SK-N-SH (cell line): Measurements from ENCODE around the gene RELT.

Source experiments
- EZH2phosphoT487 ChIP-seq: fragments of 200-600 bp; sonication (generic); IDR thresholded peaks from 2 replicates; pipeline ENCODE4 v1.6.1; 2017; ENCODE audit warnings: low read depth, mixed run types, mild to moderate bottlenecking, antibody characterized with exemption, moderate library complexity, borderline replicate concordance
- POLR2AphosphoS5 ChIP-seq: IDR thresholded peaks from 2 replicates; pipeline ENCODE4 v1.6.1; 2012; ENCODE audit warnings: low read depth, low read length
- SMC3 ChIP-seq: IDR thresholded peaks from 2 replicates; pipeline ENCODE4 v1.6.1; 2012; ENCODE audit warnings: low read depth, low read length, improper control_type of control experiment
- TAF1 ChIP-seq: IDR thresholded peaks from 2 replicates; pipeline ENCODE4 v1.6.1; 2012; ENCODE audit warnings: low read depth, mild to moderate bottlenecking, low read length, moderate library complexity, borderline replicate concordance
- YY1 ChIP-seq: IDR thresholded peaks from 2 replicates; pipeline ENCODE4 v1.4.0; 2012; ENCODE audit warnings: low read depth, mild to moderate bottlenecking
- TF ChIP-seq, protein P1 (sequence below): fragments of 200-600 bp; sonication (generic); IDR thresholded peaks from 2 replicates; pipeline ENCODE4 v1.6.1; 2017; ENCODE audit warnings: antibody characterized with exemption, mild to moderate bottlenecking, moderate library complexity
- TF ChIP-seq, protein P2 (sequence below): fragments of 150-350 bp; IDR thresholded peaks from 2 replicates; pipeline ENCODE4 v1.6.1; 2017; ENCODE audit warnings: antibody characterized with exemption, low read length, low read depth, borderline replicate concordance

DNA sequence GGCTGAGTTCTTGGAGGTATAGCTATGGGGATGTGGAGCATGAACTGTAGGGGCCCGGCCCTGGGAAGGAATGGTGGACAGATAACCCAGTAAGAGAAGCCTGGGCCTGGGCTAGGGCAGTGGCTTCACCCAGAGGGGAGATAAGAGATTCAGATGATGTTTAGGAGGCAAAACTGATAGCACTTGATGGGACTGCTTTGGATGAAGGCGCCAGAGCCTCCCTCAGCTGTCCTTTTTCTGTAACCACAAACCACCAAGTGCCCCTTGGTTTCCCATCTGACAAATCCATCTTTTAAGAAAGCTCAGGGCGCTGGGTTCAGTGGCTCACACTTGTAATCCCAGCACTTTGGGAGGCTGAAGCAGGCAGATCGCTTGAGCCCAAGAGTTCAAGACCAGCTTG is 23.4 kb downstream of the RELT start:
- TF ChIP-seq, protein P1, sequence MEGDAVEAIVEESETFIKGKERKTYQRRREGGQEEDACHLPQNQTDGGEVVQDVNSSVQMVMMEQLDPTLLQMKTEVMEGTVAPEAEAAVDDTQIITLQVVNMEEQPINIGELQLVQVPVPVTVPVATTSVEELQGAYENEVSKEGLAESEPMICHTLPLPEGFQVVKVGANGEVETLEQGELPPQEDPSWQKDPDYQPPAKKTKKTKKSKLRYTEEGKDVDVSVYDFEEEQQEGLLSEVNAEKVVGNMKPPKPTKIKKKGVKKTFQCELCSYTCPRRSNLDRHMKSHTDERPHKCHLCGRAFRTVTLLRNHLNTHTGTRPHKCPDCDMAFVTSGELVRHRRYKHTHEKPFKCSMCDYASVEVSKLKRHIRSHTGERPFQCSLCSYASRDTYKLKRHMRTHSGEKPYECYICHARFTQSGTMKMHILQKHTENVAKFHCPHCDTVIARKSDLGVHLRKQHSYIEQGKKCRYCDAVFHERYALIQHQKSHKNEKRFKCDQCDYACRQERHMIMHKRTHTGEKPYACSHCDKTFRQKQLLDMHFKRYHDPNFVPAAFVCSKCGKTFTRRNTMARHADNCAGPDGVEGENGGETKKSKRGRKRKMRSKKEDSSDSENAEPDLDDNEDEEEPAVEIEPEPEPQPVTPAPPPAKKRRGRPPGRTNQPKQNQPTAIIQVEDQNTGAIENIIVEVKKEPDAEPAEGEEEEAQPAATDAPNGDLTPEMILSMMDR: no peak
- TF ChIP-seq SMC3 (no peak), TAF1 (no peak), POLR2AphosphoS5 (no peak), EZH2phosphoT487 (no peak), YY1 (no peak)
- TF ChIP-seq, protein P2, sequence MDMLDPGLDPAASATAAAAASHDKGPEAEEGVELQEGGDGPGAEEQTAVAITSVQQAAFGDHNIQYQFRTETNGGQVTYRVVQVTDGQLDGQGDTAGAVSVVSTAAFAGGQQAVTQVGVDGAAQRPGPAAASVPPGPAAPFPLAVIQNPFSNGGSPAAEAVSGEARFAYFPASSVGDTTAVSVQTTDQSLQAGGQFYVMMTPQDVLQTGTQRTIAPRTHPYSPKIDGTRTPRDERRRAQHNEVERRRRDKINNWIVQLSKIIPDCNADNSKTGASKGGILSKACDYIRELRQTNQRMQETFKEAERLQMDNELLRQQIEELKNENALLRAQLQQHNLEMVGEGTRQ: no peak
